HG02588 (cell line): ENCODE results near the gene TBC1D10A.

Experiments
- ATAC-seq: cut with Tn5 transposase; IDR thresholded peaks from one replicate; pipeline ENCODE4 v1.9.1; 2021; ENCODE audit warnings: mild to moderate bottlenecking, moderate library complexity; ENCODE audit not compliant: unreplicated experiment

Gene TBC1D10A

DNA sequence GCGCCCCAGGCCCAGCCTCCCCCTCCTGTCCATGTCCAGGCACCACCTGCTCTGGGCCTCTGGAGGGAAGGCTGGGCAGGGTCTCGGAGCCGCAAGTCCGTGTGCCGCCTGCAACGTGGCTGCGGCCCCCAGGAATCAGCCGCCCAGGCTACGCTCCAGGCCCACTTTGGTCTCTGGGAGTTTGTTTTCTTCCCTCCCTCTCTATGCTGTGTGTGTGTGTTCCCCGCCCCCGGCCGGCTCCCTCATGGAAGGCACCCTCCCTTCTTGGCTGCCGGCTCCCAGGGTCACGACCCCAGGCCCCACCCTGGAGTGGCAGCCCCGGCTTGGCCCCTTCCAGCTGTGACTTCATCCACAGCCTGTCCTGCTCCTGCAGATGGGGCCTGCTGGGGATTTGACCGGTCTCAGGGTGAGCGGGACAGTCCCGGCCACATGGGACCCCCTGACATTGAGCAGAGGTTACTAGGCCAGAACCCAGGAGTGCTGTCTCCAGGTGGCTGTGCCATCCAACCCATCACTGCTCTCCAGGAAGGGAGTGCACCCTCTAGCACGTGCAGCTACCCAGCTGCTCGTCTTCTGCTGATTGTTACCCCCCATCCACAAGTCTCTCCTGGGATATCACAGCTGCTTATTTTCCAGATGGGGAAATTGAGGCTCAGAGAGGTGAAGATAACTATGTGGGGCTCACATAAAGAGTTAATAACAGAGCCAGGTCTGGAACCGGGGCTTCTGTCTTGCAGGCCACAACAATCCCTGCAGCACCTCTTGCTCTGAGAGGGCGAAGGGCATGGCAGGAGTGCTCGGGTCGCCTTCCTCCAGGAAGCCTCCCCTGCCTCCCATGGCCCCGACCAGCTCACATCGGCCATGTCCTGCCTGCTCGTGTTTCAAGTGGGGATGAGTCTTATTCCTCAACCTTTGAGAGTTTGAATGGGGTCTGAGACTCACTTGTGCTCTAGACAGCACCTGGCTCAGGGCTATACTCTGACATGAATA lies 77.4 kb downstream of the TBC1D10A start:
- no peak for ATAC-seq

DNA sequence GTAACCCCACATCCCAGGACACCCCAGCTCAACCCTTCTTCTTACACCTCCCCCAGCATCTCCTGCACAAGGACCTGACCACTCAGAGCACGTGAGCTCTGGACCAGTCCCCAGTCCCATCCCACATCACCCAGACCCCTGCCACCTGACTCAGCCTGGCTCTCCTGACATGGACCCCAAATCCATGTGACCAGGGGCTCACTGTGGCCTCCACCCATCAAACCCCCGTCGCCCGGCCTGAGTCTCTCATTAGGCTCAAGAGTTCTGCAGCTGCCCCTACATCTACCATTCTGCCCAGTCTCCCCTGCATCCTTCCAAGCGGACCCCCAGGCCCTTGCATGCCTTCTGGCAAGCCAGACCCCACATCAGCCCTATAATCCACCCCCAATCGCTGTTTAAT lies 78.3 kb downstream of the TBC1D10A start:
- ATAC-seq = no peak

DNA sequence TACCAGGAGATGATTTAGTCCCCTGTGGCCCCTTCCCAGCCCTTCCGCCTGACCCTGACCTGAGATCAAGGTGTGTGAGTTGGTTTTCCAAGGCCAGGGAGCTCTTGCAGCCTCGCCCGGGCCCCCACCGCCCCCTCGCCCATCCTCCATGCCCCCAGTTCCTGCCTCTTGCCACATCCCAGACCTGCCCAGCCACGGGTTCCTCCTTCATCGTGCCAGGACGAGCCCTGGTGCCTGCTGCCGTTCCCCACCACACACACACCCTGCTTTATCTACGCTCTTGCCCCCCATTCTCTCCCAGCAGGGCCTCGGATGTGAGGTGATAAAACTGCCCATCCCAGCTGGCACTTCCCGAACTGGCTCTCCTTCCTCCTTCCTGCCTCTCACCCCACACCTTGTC lies 78.8 kb downstream of the TBC1D10A start:
- no peak for ATAC-seq

- ATAC-seq = no peak
Observed at GRCh38 chr22:30247561-30247960, 79.2 kb downstream of the TBC1D10A start.

- ATAC-seq = no peak
Observed at GRCh38 chr22:30246814-30247376, 79.8 kb downstream of the TBC1D10A start.

DNA sequence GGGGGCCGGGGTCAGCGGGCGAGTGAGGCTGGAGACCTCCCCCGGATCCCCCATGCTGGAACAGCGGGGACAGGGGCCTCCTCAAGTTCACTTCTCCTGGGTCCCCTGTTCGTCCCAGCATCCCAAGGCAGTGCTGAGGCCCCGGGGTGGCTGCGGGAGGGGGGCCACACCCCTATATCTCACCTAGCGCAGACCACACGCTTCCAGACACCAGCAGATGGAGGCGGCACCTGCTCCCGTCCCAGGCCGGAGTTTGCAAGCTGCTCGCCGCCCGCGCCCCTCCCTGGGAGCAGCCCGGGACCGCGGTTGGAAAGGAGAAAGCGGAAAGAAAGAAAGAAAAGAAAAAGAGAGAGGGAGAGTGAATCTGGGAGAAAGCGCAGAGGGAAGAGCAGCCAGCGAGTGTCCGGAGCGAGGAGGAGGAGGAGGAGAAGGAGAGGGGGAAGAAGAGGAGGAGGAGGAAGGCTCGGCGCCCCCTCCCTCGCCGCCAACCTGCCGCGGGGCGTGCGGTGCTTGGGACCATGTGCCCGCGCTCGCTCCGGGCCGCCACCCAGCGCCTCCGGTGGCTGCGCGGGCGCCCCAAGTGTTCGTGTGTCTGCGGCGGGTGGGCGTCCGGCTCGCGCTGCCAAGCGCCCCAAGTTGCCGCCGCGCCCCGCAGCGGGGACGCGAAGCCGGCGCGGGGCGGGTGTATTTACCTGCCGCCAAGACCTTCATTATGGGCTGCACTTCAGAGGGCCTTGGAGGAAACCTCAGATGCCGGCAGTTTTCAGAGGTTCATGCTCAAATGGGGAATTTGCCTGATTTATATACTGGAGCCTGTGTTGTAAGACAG lies 80.5 kb downstream of the TBC1D10A start, which contains the start of gene LIF:
TSS of gene LIF (minus strand) at position 775 of the 829 bp plus-strand sequence. CDS start at position 711, 64 bp downstream.
- no peak for ATAC-seq

GRCh38 chr22:30245181-30245984 lies 81.4 kb downstream of the TBC1D10A start:
- ATAC-seq = no peak

GRCh38 chr22:30244641-30245040 lies 82.1 kb downstream of the TBC1D10A start:
- ATAC-seq = no peak

GRCh38 chr22:30244066-30244465 lies 82.7 kb downstream of the TBC1D10A start:
- no peak for ATAC-seq

DNA sequence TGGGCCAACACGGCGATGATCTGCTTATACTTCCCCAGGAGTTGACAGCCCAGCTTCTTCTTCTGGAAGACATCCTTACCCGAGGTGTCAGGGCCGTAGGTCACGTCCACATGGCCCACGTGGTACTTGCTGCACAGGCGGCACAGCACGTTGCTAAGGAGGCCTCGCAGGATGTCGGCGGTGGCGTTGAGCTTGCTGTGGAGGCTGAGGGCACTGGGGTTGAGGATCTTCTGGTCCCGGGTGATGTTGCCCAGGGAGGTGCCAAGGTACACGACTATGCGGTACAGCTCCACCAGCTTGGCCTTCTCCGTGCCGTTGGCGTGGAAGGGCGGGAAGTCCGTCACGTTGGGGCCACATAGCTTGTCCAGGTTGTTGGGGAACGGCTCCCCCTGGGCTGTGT lies 83.1 kb downstream of the TBC1D10A start:
- ATAC-seq = no peak
